HG03025 (cell line): ENCODE results near the gene CCR5AS.
"Not testable (repeated sequence)": the region's sequence is repeated elsewhere in the genome, so short reads cannot be mapped to it uniquely, and the experiment has no call there.

Source experiments
- ATAC-seq: cut with Tn5 transposase; IDR thresholded peaks from one replicate; pipeline ENCODE4 v1.9.1; 2021; ENCODE audit warnings: mild to moderate bottlenecking, moderate library complexity; ENCODE audit not compliant: unreplicated experiment, low FRiP score

Gene CCR5AS

GRCh38 chr3:46406443-46406787 lies 451 bp downstream of the CCR5AS start:
- no peak for ATAC-seq

GRCh38 chr3:46405301-46406019 lies 1.4 kb downstream of the CCR5AS start:
- no peak for ATAC-seq

GRCh38 chr3:46402902-46403301 lies 4.0 kb downstream of the CCR5AS start:
- not testable (repeated sequence) for ATAC-seq

- no peak for ATAC-seq
These were observed 5.3 kb downstream of the CCR5AS start for GRCh38 chr3:46401579-46401978.

GRCh38 chr3:46400846-46401245 lies 6.0 kb downstream of the CCR5AS start:
- ATAC-seq: no peak

GRCh38 chr3:46400000-46400734 lies 6.7 kb downstream of the CCR5AS start:
- ATAC-seq: no peak

GRCh38 chr3:46399557-46399956 lies 7.3 kb downstream of the CCR5AS start:
- ATAC-seq: no peak

GRCh38 chr3:46399098-46399497 lies 7.8 kb downstream of the CCR5AS start:
- ATAC-seq: no peak

- ATAC-seq: no peak
These were observed 8.5 kb downstream of the CCR5AS start for GRCh38 chr3:46398186-46398955.

- no peak for ATAC-seq
These were observed 9.8 kb downstream of the CCR5AS start for GRCh38 chr3:46397111-46397510.

- no peak for ATAC-seq
These were observed 10.9 kb downstream of the CCR5AS start for GRCh38 chr3:46395766-46396530.

GRCh38 chr3:46395210-46395661 lies 11.6 kb downstream of the CCR5AS start:
- no peak for ATAC-seq

- ATAC-seq: no peak
These were observed 13.1 kb downstream of the CCR5AS start for GRCh38 chr3:46393554-46394434.

GRCh38 chr3:46393011-46393410 lies 13.9 kb downstream of the CCR5AS start:
- no peak for ATAC-seq

GRCh38 chr3:46391526-46391925 lies 15.3 kb downstream of the CCR5AS start:
- not testable (repeated sequence) for ATAC-seq

- ATAC-seq: no peak
These were observed 17.6 kb downstream of the CCR5AS start for GRCh38 chr3:46389306-46389705.

GRCh38 chr3:46388847-46389246 lies 18.0 kb downstream of the CCR5AS start:
- not testable (repeated sequence) for ATAC-seq

GRCh38 chr3:46386205-46386604 lies 20.7 kb downstream of the CCR5AS start:
- no peak for ATAC-seq

GRCh38 chr3:46383951-46384330 lies 22.9 kb downstream of the CCR5AS start:
- no peak for ATAC-seq
